HEK293 (cell line): Measurements from ENCODE around the gene HLA-DMA.

Experiments
- CTCF ChIA-PET: fragments of 350-600 bp; formaldehyde crosslinking; extraction: SDS; loops from one replicate; lab custom pipeline; 2021; ENCODE audit warnings: antibody characterized with exemption; lab: Yijun Ruan, JAX
- POLR2A ChIA-PET: fragments of 300-600 bp; formaldehyde crosslinking; extraction: SDS; loops from one replicate; lab custom pipeline; 2020; ENCODE audit warnings: antibody characterized with exemption, inconsistent platforms; lab: Yijun Ruan, JAX
- H3K27ac ChIP-seq: fragments of 200-500 bp; sonication (Bioruptor generic); 2 replicates; pipeline ENCODE4 v1.5.1; 2014; ENCODE audit warnings: low read depth, low read length, control low read depth, inconsistent platforms; ENCODE audit errors: extremely low read depth
- H3K36me3 ChIP-seq, 2 experiments: fragments of 200-500 bp in 1 of 2; sonication (Bioruptor generic) in 1 of 2; 1 replicate in 1 of 2; 2 replicates in 1 of 2; pipeline ENCODE4 v1.5.1; 2014 to 2017; ENCODE audit warnings: inconsistent platforms in 2 of 2, low read length in 2 of 2; ENCODE audit not compliant: control insufficient read depth in 2 of 2, insufficient read depth in 1 of 2
- H3K4me1 ChIP-seq: fragments of 200-500 bp; sonication (Bioruptor generic); 2 replicates; pipeline ENCODE4 v1.5.1; 2014; ENCODE audit warnings: mild to moderate bottlenecking, low read length, inconsistent platforms; ENCODE audit not compliant: control insufficient read depth, insufficient read depth
- H3K4me3 ChIP-seq: 2 replicates; pipeline ENCODE4 v1.5.1; 2011; ENCODE audit warnings: low read depth, mild to moderate bottlenecking, control low read depth, low read length, moderate library complexity
- H3K9me3 ChIP-seq: fragments of 200-500 bp; sonication (Bioruptor generic); 2 replicates; pipeline ENCODE4 v1.5.1; 2014; ENCODE audit warnings: low read depth, low read length, inconsistent platforms; ENCODE audit not compliant: control insufficient read depth, insufficient read depth
- IKZF3 ChIP-seq: fragments of 450-650 bp; IDR thresholded peaks from 2 replicates; pipeline ENCODE4 v1.5.0; 2018; ENCODE audit warnings: missing biosample characterization, mild to moderate bottlenecking, missing genetic modification characterization, moderate library complexity
- KLF10 ChIP-seq: fragments of 450-650 bp; IDR thresholded peaks from 2 replicates; pipeline ENCODE4 v1.5.1; 2018; ENCODE audit warnings: missing biosample characterization, mild to moderate bottlenecking, missing genetic modification characterization
- PRDM1 ChIP-seq: fragments of 450-650 bp; formaldehyde crosslinking; IDR thresholded peaks from 2 replicates; pipeline ENCODE4; 2016; ENCODE audit warnings: missing biosample characterization, missing genetic modification characterization
- WT1 ChIP-seq: fragments of 450-650 bp; formaldehyde crosslinking; IDR thresholded peaks from 2 replicates; pipeline ENCODE4 v1.5.1; 2016; ENCODE audit warnings: missing biosample characterization, missing genetic modification characterization
- ZEB2 ChIP-seq: fragments of 450-650 bp; formaldehyde crosslinking; IDR thresholded peaks from 2 replicates; pipeline ENCODE4 v1.5.1; 2016; ENCODE audit warnings: missing biosample characterization, missing genetic modification characterization
- ZNF140 ChIP-seq: fragments of 450-650 bp; formaldehyde crosslinking; IDR thresholded peaks from 2 replicates; pipeline ENCODE4 v1.5.1; 2016; ENCODE audit warnings: missing biosample characterization, missing genetic modification characterization
- ZNF155 ChIP-seq: fragments of 450-650 bp; formaldehyde crosslinking; IDR thresholded peaks from 2 replicates; pipeline ENCODE4 v1.5.1; 2016; ENCODE audit warnings: missing biosample characterization, missing genetic modification characterization
- ZNF184 ChIP-seq: fragments of 450-650 bp; IDR thresholded peaks from 2 replicates; pipeline ENCODE4 v1.5.1; 2018; ENCODE audit warnings: missing biosample characterization, mild to moderate bottlenecking, missing genetic modification characterization
- ZNF2 ChIP-seq: fragments of 450-650 bp; formaldehyde crosslinking; IDR thresholded peaks from 2 replicates; pipeline ENCODE4 v1.5.1; 2016; ENCODE audit warnings: missing biosample characterization, missing genetic modification characterization
- ZNF211 ChIP-seq: fragments of 450-650 bp; formaldehyde crosslinking; IDR thresholded peaks from 2 replicates; pipeline ENCODE4 v1.5.1; 2016; ENCODE audit warnings: low read depth, missing biosample characterization, missing genetic modification characterization
- ZNF248 ChIP-seq: fragments of 450-650 bp; formaldehyde crosslinking; IDR thresholded peaks from 2 replicates; pipeline ENCODE4 v1.5.1; 2017; ENCODE audit warnings: missing biosample characterization, missing genetic modification characterization
- ZNF292 ChIP-seq: fragments of 450-650 bp; formaldehyde crosslinking; IDR thresholded peaks from 2 replicates; pipeline ENCODE4 v1.5.1; 2016; ENCODE audit warnings: low read depth, missing biosample characterization, missing genetic modification characterization, borderline replicate concordance
- ZNF366 ChIP-seq: fragments of 450-650 bp; formaldehyde crosslinking; conservative IDR thresholded peaks from 2 replicates; pipeline ENCODE4 v1.5.1; 2016; ENCODE audit warnings: missing biosample characterization, missing genetic modification characterization
- ZNF558 ChIP-seq: fragments of 450-650 bp; formaldehyde crosslinking; IDR thresholded peaks from 2 replicates; pipeline ENCODE4 v1.5.1; 2016; ENCODE audit warnings: missing biosample characterization, missing genetic modification characterization
- ZNF585B ChIP-seq: fragments of 450-650 bp; formaldehyde crosslinking; IDR thresholded peaks from 2 replicates; pipeline ENCODE4 v1.5.1; 2016; ENCODE audit warnings: missing biosample characterization, missing genetic modification characterization
- ZNF600 ChIP-seq: fragments of 450-650 bp; formaldehyde crosslinking; IDR thresholded peaks from 2 replicates; pipeline ENCODE4 v1.5.1; 2016; ENCODE audit warnings: missing biosample characterization, missing genetic modification characterization
- ZNF660 ChIP-seq: fragments of 450-650 bp; IDR thresholded peaks from 2 replicates; pipeline ENCODE4 v1.5.1; 2018; ENCODE audit warnings: missing biosample characterization, mild to moderate bottlenecking, missing genetic modification characterization
- ZNF768 ChIP-seq: fragments of 450-650 bp; formaldehyde crosslinking; IDR thresholded peaks from 2 replicates; pipeline ENCODE4 v1.5.1; 2018; ENCODE audit warnings: missing biosample characterization, mild to moderate bottlenecking, missing genetic modification characterization
- ZNF837 ChIP-seq: fragments of 450-650 bp; formaldehyde crosslinking; IDR thresholded peaks from 2 replicates; pipeline ENCODE4 v1.5.1; 2016; ENCODE audit warnings: missing biosample characterization, missing genetic modification characterization
- TF ChIP-seq, protein P1 (sequence below): fragments of 450-650 bp; formaldehyde crosslinking; optimal IDR thresholded peaks from 2 replicates; pipeline ENCODE3; 2016; ENCODE audit warnings: missing biosample characterization, mild to moderate bottlenecking, missing genetic modification characterization
- TF ChIP-seq, protein P2 (sequence below): fragments of 450-650 bp; formaldehyde crosslinking; IDR thresholded peaks from 2 replicates; pipeline ENCODE4 v1.5.1; 2016; ENCODE audit warnings: missing biosample characterization, missing genetic modification characterization
- TF ChIP-seq, protein P3 (sequence below): fragments of 450-650 bp; formaldehyde crosslinking; IDR thresholded peaks from 2 replicates; pipeline ENCODE4 v1.5.1; 2016; ENCODE audit warnings: missing biosample characterization, missing genetic modification characterization
- TF ChIP-seq, protein P4 (sequence below): fragments of 450-650 bp; formaldehyde crosslinking; IDR thresholded peaks from 2 replicates; pipeline ENCODE4 v1.5.1; 2016; ENCODE audit warnings: missing biosample characterization, missing genetic modification characterization

The HLA-DMA gene

DNA sequence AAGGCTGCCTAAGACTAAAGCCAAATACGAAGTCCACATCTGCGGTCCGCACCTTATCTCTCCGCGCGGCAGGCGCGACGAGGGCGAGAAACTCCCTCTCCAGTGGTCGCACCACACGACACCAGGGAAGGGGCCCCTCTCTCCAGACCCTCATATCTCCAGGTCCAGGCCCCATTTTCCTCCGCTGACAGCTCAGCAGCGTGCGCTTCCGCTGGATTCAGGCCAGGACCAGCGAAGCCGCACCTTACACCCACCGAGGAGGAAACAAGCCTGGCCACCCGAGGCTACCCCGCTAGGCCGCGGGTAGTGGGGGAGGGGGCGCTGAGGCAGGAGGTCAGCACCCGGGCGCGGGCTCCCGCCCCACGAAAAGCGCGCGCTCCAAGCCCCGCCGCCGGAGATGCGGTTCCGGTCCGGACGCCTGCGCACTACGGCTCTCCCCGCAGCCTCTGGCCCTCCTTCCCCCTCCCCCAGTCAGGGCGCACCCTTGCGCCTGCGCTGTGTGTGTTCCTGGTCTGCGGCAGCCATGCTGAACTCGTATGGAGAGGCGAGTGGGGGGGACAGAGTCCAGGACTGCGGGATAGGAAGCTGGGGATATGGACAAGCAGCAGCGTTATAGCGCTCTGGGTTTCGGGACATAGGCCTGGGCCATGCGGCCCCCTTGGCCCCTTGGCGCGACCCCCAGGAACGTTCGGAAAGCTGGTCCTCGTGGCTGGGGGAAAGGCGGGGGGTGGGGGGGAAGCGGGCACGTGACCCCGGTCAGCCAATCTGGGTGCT, 15.4 kb upstream of the HLA-DMA start, which contains the start of gene BRD2 (continued):
- no peak for TF ChIP-seq ZNF585B
- TF ChIP-seq ZNF292 (tag by site-specific recombination): no peak
- TF ChIP-seq ZNF837 (tag by site-specific recombination): no peak
- TF ChIP-seq, protein P1, sequence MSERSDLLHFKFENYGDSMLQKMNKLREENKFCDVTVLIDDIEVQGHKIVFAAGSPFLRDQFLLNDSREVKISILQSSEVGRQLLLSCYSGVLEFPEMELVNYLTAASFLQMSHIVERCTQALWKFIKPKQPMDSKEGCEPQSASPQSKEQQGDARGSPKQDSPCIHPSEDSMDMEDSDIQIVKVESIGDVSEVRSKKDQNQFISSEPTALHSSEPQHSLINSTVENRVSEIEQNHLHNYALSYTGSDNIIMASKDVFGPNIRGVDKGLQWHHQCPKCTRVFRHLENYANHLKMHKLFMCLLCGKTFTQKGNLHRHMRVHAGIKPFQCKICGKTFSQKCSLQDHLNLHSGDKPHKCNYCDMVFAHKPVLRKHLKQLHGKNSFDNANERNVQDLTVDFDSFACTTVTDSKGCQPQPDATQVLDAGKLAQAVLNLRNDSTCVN: peak; percentile 99

DNA sequence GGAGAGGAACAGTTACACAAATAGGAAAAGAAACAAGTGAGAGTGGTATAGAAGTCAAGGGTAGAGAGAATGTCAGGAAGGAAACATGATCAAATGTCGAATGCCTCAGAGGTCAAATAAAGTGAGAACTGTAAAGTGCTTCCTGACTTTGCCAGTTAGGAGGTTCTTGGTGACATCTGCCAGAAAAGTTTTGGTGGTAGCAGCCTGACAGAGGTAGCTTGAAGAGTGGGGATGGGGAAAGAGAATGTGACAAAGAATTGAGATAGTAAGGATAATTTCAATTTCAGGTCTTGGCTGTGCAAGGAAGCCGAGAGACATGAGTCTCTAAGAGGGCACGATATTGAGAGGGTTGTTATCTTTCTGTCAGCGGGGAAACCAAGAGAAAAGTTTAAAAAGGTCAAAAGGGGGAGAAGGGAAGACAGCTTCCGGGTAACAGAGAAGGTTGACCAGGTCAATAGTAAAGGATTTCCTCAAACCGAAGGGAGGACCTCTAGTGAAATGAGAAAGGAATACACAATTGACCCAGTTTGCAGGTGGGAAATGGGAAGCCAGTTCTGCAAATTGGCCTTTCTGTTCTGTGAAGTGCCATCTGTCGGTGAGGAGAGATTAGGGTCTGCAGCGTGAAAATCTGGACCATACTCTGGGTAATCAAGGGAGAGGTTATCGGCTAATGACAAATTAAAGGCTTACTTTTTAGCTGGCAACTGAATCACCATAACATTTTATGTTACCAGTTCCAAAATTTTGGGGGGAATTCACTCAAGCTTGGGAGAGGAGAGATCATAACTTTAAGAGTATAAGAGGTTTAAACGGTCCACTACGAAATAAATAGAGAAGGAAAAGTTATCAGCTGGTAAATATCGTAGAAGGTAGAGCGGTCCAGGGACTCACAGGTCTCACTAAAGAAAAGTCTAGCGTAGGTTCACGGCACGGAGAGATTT, 14.5 kb upstream of the HLA-DMA start:
- Histone ChIP-seq H3K4me1 (peaks cover 11% of the 10 kb centered on the region), H3K36me3 (peaks cover 0 to 15% of the 10 kb centered on the region in 2 experiments; a peak in 1 of 3 replicates), H3K9me3 (no peaks in the 10 kb centered on the region), H3K27ac (peak overlapping the region; percentile 99), H3K4me3 (peak overlapping the region; percentile 85)
- CTCF ChIA-PET: interaction anchor here (0.5 to 18.0 kb wide), 25 partner anchors 10 to 129 kb away, joined by 3 to 344 read pairs (median 5); partner anchors contain the start of genes HLA-DMA, HLA-DMB, PSMB9 and TAP1
- POLR2A ChIA-PET: interaction anchor here (0.6 to 11.3 kb wide), 10 partner anchors 9 to 788 kb away, joined by 3 to 405 read pairs (median 12); partner anchors contain the start of genes HLA-DMA and HLA-DMB
- peak; percentile 97 for TF ChIP-seq ZNF660 (tag by site-specific recombination)
- TF ChIP-seq IKZF3 (tag by site-specific recombination): no peak
- TF ChIP-seq ZNF366 (tag by site-specific recombination): peak; percentile 46; the same call in 1 of the 2 replicates
- TF ChIP-seq, protein P2, sequence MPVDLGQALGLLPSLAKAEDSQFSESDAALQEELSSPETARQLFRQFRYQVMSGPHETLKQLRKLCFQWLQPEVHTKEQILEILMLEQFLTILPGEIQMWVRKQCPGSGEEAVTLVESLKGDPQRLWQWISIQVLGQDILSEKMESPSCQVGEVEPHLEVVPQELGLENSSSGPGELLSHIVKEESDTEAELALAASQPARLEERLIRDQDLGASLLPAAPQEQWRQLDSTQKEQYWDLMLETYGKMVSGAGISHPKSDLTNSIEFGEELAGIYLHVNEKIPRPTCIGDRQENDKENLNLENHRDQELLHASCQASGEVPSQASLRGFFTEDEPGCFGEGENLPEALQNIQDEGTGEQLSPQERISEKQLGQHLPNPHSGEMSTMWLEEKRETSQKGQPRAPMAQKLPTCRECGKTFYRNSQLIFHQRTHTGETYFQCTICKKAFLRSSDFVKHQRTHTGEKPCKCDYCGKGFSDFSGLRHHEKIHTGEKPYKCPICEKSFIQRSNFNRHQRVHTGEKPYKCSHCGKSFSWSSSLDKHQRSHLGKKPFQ (tag by site-specific recombination): peak; percentile 57; the same call in 1 of the 2 replicates
- TF ChIP-seq ZNF2: peak; percentile 22; the same call in 1 of the 2 replicates
- TF ChIP-seq ZNF184 (tag by site-specific recombination): no peak
- TF ChIP-seq PRDM1: peak; percentile 90
- TF ChIP-seq ZNF155 (tag by site-specific recombination): no peak
- TF ChIP-seq ZNF768 (tag by site-specific recombination): 0 out of 2 replicates have a peak, but pooled peaks have one; percentile 52
- no peak for TF ChIP-seq ZNF248 (tag by site-specific recombination)
- no peak for TF ChIP-seq WT1 (tag by site-specific recombination)
- TF ChIP-seq KLF10 (tag by site-specific recombination): no peak
- peak; percentile 72 for TF ChIP-seq ZNF600 (tag by site-specific recombination)
- TF ChIP-seq ZNF211 (tag by site-specific recombination): no peak
- no peak for TF ChIP-seq ZNF140
- peak; percentile 41; the same call in 1 of the 2 replicates for TF ChIP-seq ZEB2 (tag by site-specific recombination)
- TF ChIP-seq ZNF837 (tag by site-specific recombination): no peak
- TF ChIP-seq ZNF558: peak; percentile 28; the same call in 1 of the 2 replicates
- TF ChIP-seq, protein P3, sequence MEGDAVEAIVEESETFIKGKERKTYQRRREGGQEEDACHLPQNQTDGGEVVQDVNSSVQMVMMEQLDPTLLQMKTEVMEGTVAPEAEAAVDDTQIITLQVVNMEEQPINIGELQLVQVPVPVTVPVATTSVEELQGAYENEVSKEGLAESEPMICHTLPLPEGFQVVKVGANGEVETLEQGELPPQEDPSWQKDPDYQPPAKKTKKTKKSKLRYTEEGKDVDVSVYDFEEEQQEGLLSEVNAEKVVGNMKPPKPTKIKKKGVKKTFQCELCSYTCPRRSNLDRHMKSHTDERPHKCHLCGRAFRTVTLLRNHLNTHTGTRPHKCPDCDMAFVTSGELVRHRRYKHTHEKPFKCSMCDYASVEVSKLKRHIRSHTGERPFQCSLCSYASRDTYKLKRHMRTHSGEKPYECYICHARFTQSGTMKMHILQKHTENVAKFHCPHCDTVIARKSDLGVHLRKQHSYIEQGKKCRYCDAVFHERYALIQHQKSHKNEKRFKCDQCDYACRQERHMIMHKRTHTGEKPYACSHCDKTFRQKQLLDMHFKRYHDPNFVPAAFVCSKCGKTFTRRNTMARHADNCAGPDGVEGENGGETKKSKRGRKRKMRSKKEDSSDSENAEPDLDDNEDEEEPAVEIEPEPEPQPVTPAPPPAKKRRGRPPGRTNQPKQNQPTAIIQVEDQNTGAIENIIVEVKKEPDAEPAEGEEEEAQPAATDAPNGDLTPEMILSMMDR: peak; percentile 82
- TF ChIP-seq, protein P4, sequence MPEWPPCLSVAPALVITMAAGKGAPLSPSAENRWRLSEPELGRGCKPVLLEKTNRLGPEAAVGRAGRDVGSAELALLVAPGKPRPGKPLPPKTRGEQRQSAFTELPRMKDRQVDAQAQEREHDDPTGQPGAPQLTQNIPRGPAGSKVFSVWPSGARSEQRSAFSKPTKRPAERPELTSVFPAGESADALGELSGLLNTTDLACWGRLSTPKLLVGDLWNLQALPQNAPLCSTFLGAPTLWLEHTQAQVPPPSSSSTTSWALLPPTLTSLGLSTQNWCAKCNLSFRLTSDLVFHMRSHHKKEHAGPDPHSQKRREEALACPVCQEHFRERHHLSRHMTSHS: no peak
